Measurements from ENCODE around the gene NEK8.

The NEK8 gene

GRCh38 chr17:28728364-28729200 is at the start of gene NEK8:
Gene NEK8 (plus strand): TSS chr17:28728788. CDS start chr17:28728814, 26 bp downstream.
- DNase-seq (ENCODE audit: low spot score) = peak; percentile 97

- no peak for DNase-seq (ENCODE audit: low spot score)
Measured at GRCh38 chr17:28682655-28683054, 45.9 kb upstream of the NEK8 start.

- peak; percentile 44 for DNase-seq (ENCODE audit: low spot score)
Measured at GRCh38 chr17:28684963-28685362, 43.6 kb upstream of the NEK8 start.

- no peak for DNase-seq (ENCODE audit: low spot score)
Measured at GRCh38 chr17:28685366-28685765, 43.2 kb upstream of the NEK8 start.

- no peak for DNase-seq (ENCODE audit: low spot score)
Measured at GRCh38 chr17:28686296-28686695, 42.3 kb upstream of the NEK8 start.

GRCh38 chr17:28688481-28688880 is 40.1 kb upstream of the NEK8 start:
- DNase-seq (ENCODE audit: low spot score) = no peak

- no peak for DNase-seq (ENCODE audit: low spot score)
Measured at GRCh38 chr17:28689011-28689410, 39.6 kb upstream of the NEK8 start.

GRCh38 chr17:28693869-28694268 is 34.7 kb upstream of the NEK8 start:
- no peak for DNase-seq (ENCODE audit: low spot score)

GRCh38 chr17:28698253-28698941 is 30.2 kb upstream of the NEK8 start:
- peak; percentile 18 for DNase-seq (ENCODE audit: low spot score)

- DNase-seq (ENCODE audit: low spot score) = no peak
Measured at GRCh38 chr17:28700278-28700677, 28.3 kb upstream of the NEK8 start.

- DNase-seq (ENCODE audit: low spot score) = no peak
Measured at GRCh38 chr17:28700830-28701492, 27.6 kb upstream of the NEK8 start.

GRCh38 chr17:28702026-28702751 is 26.4 kb upstream of the NEK8 start:
- DNase-seq (ENCODE audit: low spot score) = no peak

GRCh38 chr17:28702752-28703150 is 25.8 kb upstream of the NEK8 start:
- no peak for DNase-seq (ENCODE audit: low spot score)

GRCh38 chr17:28703552-28704218 is 24.9 kb upstream of the NEK8 start:
- no peak for DNase-seq (ENCODE audit: low spot score)

- no peak for DNase-seq (ENCODE audit: low spot score)
Measured at GRCh38 chr17:28704219-28704858, 24.2 kb upstream of the NEK8 start.

GRCh38 chr17:28705074-28705659 is 23.4 kb upstream of the NEK8 start:
- DNase-seq (ENCODE audit: low spot score) = no peak

- DNase-seq (ENCODE audit: low spot score) = no peak
Measured at GRCh38 chr17:28705728-28706334, 22.8 kb upstream of the NEK8 start.

- no peak for DNase-seq (ENCODE audit: low spot score)
Measured at GRCh38 chr17:28706471-28707338, 21.9 kb upstream of the NEK8 start.

- no peak for DNase-seq (ENCODE audit: low spot score)
Measured at GRCh38 chr17:28707339-28707720, 21.3 kb upstream of the NEK8 start.

Measured in AG08395 (cell line).